GM23338 (cell line): ENCODE measurements around the gene TBCD.

Experiments used
- CREB1 ChIP-seq: fragments of 250-450 bp; sonication (Bioruptor Pico); IDR thresholded peaks from 2 replicates; pipeline ENCODE4 v1.5.0; 2020; ENCODE audit warnings: low read depth, mild to moderate bottlenecking, moderate library complexity
- EZH2 ChIP-seq: fragments of 200-600 bp; sonication (generic); IDR thresholded peaks from one replicate; pipeline ENCODE4 v1.8.0; 2017; ENCODE audit warnings: antibody characterized with exemption, mild to moderate bottlenecking, low read depth; ENCODE audit not compliant: unreplicated experiment
- EZH2phosphoT487 ChIP-seq: fragments of 200-600 bp; sonication (generic); IDR thresholded peaks from one replicate; pipeline ENCODE4 v1.8.1; 2018; ENCODE audit warnings: antibody characterized with exemption; ENCODE audit not compliant: unreplicated experiment
- JUNB ChIP-seq: IDR thresholded peaks from one replicate; pipeline ENCODE4 v1.6.1; 2016; ENCODE audit warnings: antibody characterized with exemption; ENCODE audit not compliant: unreplicated experiment
- NANOG ChIP-seq: IDR thresholded peaks from 2 replicates; pipeline ENCODE4 v1.6.1; 2016; ENCODE audit warnings: antibody characterized with exemption, borderline replicate concordance
- POLR2AphosphoS5 ChIP-seq: IDR thresholded peaks from 2 replicates; pipeline ENCODE4 v1.6.1; 2016; ENCODE audit warnings: antibody characterized with exemption, low read depth
- STAT1 ChIP-seq: IDR thresholded peaks from one replicate; pipeline ENCODE4 v1.6.1; 2016; ENCODE audit warnings: antibody characterized with exemption; ENCODE audit not compliant: unreplicated experiment
- ZNF114 ChIP-seq: fragments of 250-450 bp; sonication (Bioruptor Pico); IDR thresholded peaks from 2 replicates; pipeline ENCODE4 v1.5.0; 2020; ENCODE audit warnings: mild to moderate bottlenecking, moderate library complexity
- ZNF331 ChIP-seq: fragments of 250-450 bp; sonication (Bioruptor Pico); IDR thresholded peaks from 2 replicates; pipeline ENCODE4 v1.5.0; 2020; ENCODE audit warnings: low read depth, mild to moderate bottlenecking, moderate library complexity
- TF ChIP-seq, protein P1 (sequence below), 2 experiments: fragments of 200-600 bp in 1 of 2; sonication (generic) in 1 of 2; conservative IDR thresholded peaks; 2 replicates each; pipeline versions ENCODE4 v1.5.1 to v1.6.1; 2016 to 2017; ENCODE audit warnings: antibody characterized with exemption in 2 of 2, low read depth in 2 of 2, mild to moderate bottlenecking in 2 of 2, moderate library complexity in 1 of 2
- TF ChIP-seq, protein P2 (sequence below): IDR thresholded peaks from one replicate; pipeline ENCODE4 v1.6.1; 2018; ENCODE audit warnings: antibody characterized with exemption; ENCODE audit not compliant: unreplicated experiment
- TF ChIP-seq, protein P3 (sequence below): IDR thresholded peaks from 2 replicates; pipeline ENCODE4 v1.6.1; 2016; ENCODE audit warnings: antibody characterized with exemption

DNA sequence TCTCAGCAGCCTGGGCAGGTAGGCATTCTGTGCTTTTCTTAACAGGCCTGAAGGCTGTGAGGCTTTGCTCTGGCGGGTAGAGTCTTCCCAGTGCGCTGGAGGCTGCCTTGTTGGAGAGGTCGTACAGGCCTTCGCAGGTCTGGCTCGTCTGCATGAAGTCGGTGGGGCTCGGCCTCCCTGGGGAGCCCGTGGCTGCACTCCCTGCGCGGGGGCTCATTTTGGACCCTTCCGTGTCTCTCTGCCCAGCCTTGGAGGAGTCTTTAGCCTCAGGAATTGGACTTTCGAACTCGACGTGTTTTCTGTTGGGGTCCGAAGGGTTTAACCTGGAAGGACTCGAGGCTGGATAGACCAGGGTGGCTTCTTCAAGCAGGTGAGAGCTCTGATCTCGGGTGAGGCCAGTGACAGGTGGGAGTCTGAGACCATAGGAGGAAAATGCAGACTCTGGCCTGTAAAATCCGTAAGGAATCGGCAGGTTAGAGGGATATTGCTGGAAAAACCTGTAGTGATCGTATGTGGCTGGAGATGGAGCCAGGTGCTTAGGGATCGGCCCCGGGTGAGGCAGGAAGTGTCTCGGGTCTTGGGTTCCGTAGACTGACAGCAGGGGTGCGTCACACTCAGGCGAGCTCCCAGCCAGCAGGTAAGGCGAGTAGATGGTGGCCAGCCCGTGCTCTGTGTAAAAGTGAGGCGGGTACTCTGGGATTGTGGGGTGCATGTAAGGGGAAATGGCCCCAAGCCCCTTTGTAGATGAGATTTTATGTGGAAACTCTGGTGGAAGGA lies 79.4 kb downstream of the TBCD start:
- TF ChIP-seq, protein P1, sequence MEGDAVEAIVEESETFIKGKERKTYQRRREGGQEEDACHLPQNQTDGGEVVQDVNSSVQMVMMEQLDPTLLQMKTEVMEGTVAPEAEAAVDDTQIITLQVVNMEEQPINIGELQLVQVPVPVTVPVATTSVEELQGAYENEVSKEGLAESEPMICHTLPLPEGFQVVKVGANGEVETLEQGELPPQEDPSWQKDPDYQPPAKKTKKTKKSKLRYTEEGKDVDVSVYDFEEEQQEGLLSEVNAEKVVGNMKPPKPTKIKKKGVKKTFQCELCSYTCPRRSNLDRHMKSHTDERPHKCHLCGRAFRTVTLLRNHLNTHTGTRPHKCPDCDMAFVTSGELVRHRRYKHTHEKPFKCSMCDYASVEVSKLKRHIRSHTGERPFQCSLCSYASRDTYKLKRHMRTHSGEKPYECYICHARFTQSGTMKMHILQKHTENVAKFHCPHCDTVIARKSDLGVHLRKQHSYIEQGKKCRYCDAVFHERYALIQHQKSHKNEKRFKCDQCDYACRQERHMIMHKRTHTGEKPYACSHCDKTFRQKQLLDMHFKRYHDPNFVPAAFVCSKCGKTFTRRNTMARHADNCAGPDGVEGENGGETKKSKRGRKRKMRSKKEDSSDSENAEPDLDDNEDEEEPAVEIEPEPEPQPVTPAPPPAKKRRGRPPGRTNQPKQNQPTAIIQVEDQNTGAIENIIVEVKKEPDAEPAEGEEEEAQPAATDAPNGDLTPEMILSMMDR (conservative IDR thresholded peaks at IDR 0.05; ENCODE audit: low read depth in 2 of 2) = no peak
- TF ChIP-seq, protein P2, sequence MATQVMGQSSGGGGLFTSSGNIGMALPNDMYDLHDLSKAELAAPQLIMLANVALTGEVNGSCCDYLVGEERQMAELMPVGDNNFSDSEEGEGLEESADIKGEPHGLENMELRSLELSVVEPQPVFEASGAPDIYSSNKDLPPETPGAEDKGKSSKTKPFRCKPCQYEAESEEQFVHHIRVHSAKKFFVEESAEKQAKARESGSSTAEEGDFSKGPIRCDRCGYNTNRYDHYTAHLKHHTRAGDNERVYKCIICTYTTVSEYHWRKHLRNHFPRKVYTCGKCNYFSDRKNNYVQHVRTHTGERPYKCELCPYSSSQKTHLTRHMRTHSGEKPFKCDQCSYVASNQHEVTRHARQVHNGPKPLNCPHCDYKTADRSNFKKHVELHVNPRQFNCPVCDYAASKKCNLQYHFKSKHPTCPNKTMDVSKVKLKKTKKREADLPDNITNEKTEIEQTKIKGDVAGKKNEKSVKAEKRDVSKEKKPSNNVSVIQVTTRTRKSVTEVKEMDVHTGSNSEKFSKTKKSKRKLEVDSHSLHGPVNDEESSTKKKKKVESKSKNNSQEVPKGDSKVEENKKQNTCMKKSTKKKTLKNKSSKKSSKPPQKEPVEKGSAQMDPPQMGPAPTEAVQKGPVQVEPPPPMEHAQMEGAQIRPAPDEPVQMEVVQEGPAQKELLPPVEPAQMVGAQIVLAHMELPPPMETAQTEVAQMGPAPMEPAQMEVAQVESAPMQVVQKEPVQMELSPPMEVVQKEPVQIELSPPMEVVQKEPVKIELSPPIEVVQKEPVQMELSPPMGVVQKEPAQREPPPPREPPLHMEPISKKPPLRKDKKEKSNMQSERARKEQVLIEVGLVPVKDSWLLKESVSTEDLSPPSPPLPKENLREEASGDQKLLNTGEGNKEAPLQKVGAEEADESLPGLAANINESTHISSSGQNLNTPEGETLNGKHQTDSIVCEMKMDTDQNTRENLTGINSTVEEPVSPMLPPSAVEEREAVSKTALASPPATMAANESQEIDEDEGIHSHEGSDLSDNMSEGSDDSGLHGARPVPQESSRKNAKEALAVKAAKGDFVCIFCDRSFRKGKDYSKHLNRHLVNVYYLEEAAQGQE = no peak
- TF ChIP-seq EZH2 = no peak
- TF ChIP-seq POLR2AphosphoS5 = no peak
- TF ChIP-seq EZH2phosphoT487 = no peak
- no peak for TF ChIP-seq NANOG
- no peak for TF ChIP-seq JUNB
- no peak for TF ChIP-seq STAT1
- TF ChIP-seq CREB1 (CRISPR knock-in tag) = no peak
- no peak for TF ChIP-seq ZNF331 (CRISPR knock-in tag)
- TF ChIP-seq, protein P3, sequence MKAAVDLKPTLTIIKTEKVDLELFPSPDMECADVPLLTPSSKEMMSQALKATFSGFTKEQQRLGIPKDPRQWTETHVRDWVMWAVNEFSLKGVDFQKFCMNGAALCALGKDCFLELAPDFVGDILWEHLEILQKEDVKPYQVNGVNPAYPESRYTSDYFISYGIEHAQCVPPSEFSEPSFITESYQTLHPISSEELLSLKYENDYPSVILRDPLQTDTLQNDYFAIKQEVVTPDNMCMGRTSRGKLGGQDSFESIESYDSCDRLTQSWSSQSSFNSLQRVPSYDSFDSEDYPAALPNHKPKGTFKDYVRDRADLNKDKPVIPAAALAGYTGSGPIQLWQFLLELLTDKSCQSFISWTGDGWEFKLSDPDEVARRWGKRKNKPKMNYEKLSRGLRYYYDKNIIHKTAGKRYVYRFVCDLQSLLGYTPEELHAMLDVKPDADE = no peak
- TF ChIP-seq ZNF114 (CRISPR knock-in tag) = no peak
